OCI-LY1 (cell line): Measurements from ENCODE around the gene OLFML3.

ENCODE experiments used
- CTCF ChIP-seq: fragments of 200-600 bp; sonication (generic), shearing (Covaris generic); IDR thresholded peaks from 2 replicates; pipeline ENCODE4 v1.5.1; 2017; ENCODE audit warnings: mild to moderate bottlenecking, antibody characterized with exemption, low read length, moderate library complexity, mixed read lengths
- EZH2 ChIP-seq: fragments of 200-600 bp; sonication (generic), shearing (Covaris generic); IDR thresholded peaks from 2 replicates; pipeline ENCODE4 v1.8.0; 2017; ENCODE audit warnings: borderline replicate concordance, mixed run types, mild to moderate bottlenecking, antibody characterized with exemption, low read length, moderate library complexity, mixed read lengths

DNA sequence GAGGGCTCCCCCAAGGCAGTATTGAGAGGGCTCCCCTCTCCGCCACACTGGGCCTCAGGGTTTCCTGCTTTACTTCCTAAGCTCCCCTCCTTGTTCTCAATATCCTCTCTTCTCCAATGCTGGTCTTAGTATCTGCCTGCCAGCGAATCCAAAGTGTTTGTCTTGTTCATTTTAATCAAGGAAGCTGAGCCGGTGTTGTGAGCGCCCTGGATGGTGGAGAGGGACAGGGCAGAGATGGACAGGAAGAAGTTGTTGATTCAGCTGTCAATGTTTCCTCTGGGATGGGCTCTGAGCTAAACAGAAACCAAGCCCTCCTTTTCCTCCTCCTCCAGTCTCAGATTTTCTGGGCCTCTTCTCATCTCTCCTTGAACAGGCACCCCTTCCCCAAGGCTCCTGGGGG lies 5.4 kb downstream of the OLFML3 start:
- no peak for TF ChIP-seq CTCF
- no peak for TF ChIP-seq EZH2
